Fibroblast of mammary gland (primary cell): Measurements from ENCODE around the gene ATN1.

Source experiments
- DNase-seq: peaks from one replicate; pipeline ENCODE4 v3.0.0-alpha.2; 2010; ENCODE audit warnings: low read depth
- H3K4me3 ChIP-seq: 2 replicates; pipeline ENCODE4 v1.5.1; 2011; ENCODE audit warnings: low read depth, mild to moderate bottlenecking, low read length, moderate library complexity; ENCODE audit not compliant: control insufficient read depth
- CTCF ChIP-seq: conservative IDR thresholded peaks from 2 replicates; pipeline ENCODE4 v1.5.1; 2011; ENCODE audit warnings: low read depth, low read length, inconsistent platforms; ENCODE audit not compliant: control insufficient read depth, insufficient read depth

The ATN1 gene

DNA sequence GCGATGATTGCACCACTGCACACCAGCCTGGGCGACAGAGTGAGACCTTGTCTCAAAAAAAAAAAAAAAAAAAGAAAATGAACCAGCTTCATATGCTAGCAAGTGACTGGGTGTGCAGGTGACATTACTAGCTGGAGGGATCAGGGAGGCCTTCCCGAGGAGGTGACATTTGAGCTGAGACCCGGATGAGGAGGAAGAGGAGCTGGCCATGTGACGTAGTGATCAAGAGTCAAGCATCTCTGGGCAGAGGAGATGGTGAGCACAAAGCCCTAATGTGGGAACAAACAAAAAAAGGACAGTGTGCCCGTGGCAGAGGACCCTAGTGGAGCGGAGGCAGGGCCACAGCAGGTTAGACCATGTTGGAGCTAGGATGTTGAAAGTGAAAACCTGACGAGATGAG lies 19.9 kb downstream of the ATN1 start:
- no peak for DNase-seq
- TF ChIP-seq CTCF = no peak
- H3K4me3 ChIP-seq = no peak overlapping the region

DNA sequence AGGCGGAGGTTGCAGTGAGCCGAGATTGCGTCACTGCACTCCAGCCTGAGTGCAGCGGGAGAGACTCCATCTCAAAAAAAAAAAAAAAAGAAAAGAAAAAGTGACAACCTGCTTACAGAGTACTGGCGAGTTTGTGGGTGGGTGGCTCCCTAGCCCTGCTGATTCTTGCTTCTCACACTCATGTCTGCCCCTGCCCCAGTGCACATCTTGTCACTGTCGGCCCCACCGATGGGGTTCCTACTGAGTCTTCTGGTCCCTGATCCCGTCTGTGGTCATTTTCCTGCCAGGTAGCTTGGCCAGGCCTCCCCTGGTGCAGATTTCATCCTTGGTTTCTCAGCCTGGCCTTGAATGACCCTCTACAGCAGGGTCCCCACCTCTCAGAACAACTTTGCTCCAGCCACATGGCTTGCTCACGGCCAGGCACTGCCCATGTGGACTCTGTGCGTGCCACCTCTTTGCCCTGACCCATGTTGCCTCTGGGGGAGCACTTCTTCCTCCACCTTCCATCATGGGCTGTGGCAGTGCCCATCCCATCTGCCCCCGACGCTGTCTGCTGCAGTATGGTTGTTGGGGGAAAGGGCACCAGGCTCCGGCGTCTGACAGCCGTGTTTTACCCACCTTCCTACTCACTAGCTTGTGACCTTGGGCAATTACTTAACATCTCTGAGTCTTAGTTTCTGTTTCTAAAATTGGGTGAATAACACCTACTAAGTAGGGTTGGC lies 21.3 kb downstream of the ATN1 start:
- TF ChIP-seq CTCF = no peak
- no peak overlapping the region for H3K4me3 ChIP-seq
- DNase-seq = no peak

DNA sequence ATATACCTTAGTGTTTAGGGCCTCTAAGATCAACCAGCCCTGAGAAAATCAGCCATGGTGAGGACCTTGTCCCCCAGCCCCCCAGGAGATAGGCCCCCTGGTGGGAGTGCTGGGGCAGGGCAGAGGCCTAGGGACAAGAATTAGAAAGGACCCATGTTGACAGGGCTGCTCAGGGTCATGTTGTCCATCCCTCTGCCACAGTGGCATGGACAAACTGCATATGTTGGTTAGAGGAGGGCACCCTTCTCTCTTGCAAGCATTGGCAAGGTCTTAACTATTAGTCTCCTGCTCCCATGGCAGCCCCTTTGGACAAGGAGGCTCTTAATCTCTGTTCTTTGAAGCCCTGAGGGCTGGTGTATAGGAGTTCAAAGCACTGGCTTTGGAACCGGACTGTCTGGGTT lies 22.6 kb downstream of the ATN1 start:
- DNase-seq = no peak
- TF ChIP-seq CTCF = peak; percentile 12
- H3K4me3 ChIP-seq = no peak overlapping the region

- DNase-seq = no peak
- no peak for TF ChIP-seq CTCF
- H3K4me3 ChIP-seq = no peak within 1 kb of the TSS
Measured at GRCh38 chr12:6950811-6951540, 23.2 kb downstream of the ATN1 start, which contains the start of gene PTPN6. TSS of gene PTPN6 (plus strand) at chr12:6951356. CDS start at chr12:6951513, 157 bp downstream.

DNA sequence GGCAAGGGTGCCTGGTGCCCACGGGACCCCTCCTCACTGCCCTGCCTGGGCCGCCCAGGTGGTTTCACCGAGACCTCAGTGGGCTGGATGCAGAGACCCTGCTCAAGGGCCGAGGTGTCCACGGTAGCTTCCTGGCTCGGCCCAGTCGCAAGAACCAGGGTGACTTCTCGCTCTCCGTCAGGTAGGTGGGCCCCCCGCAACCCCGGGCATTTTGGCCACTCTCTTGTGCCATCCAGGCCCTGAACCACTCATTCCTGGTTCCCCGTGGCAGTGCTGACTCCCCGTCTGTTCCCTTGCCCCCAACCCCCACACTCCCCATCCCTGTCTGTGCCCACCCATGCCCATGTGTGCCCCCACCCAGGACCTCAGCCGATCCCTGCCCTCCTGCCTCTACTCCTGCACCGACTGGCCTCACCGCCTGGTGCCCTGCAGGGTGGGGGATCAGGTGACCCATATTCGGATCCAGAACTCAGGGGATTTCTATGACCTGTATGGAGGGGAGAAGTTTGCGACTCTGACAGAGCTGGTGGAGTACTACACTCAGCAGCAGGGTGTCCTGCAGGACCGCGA lies 23.9 kb downstream of the ATN1 start:
- no peak for DNase-seq
- H3K4me3 ChIP-seq = no peak overlapping the region
- no peak for TF ChIP-seq CTCF

DNA sequence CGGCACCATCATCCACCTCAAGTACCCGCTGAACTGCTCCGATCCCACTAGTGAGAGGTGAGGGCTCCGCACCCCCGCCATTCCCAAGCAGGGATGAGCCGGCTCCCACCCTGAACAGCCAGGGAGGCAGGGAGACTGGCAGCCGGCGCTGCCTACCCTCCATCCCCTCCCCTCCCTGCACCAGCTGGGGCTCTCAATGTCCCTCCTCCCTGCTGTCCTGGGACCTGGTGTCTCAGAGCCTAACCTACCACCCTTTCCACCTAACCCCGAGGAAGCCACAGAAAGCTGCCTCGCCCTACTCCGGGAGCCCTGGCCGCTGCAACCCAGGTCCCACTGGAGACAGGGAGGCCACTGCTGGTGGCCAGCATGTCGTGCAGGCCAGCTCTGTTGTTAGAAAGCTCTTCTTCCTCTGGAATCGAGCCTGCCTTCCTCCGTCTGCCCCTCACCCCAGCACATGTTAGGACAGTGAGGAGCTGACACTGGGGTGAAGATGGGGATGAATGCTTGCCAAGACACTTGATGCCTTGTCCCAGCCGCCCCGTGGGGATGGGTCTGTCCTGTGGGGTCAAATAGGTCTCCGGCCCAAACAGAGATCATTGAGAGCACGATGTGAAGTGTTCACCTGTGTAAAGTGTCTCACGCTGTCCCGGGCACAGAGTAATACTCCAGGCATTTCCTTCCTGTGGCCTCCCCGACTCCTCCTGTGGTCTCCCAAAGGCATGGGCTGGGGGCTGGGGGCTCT lies 24.5 kb downstream of the ATN1 start:
- DNase-seq = no peak
- TF ChIP-seq CTCF = no peak
- no peak overlapping the region for H3K4me3 ChIP-seq
